Psoas muscle (tissue), 8 donors: ENCODE results near the gene DUSP8. TPM values are rescaled to one million over a fixed set of nuclear protein-coding genes. Genes with fewer than 3 reads are reported as not detected.
"Not testable (repeated sequence)": the region's sequence is repeated elsewhere in the genome, so short reads cannot be mapped to it uniquely, and the experiment has no call there.

Experiments
- ATAC-seq, 4 donors: fragments of 200-7000 bp; cut with Tn5 transposase; one replicate each; pipeline ENCODE4 v1.9.1; 2020; ENCODE audit warnings: moderate library complexity in 3 of 4, mild to moderate bottlenecking in 2 of 4
- DNase-seq, 2 donors: peaks; one replicate each; pipeline ENCODE4 v3.0.0-alpha.2; 2020
- H3K27ac ChIP-seq: fragments of 200-600 bp; one replicate; pipeline ENCODE4 v1.8.0; 2022
- H3K27me3 ChIP-seq, 3 donors: fragments of 200-600 bp in 1 of 3; one replicate each; pipeline versions ENCODE4 v1.6.1 to v1.8.0; 2013 to 2022; ENCODE audit warnings: low read length in 2 of 3, mild to moderate bottlenecking in 2 of 3, moderate library complexity in 1 of 3; ENCODE audit not compliant: insufficient read depth in 3 of 3
- H3K36me3 ChIP-seq, 2 donors: fragments of 200-600 bp in 1 of 2; one replicate each; pipeline versions ENCODE4 v1.6.1 to v1.8.0; 2013 to 2022; ENCODE audit warnings: low read depth in 1 of 2, mild to moderate bottlenecking in 1 of 2, moderate library complexity in 1 of 2; ENCODE audit not compliant: insufficient read depth in 1 of 2
- H3K4me1 ChIP-seq: fragments of 200-600 bp; one replicate; pipeline ENCODE4 v1.8.0; 2022
- H3K4me3 ChIP-seq: fragments of 200-600 bp; one replicate; pipeline ENCODE4 v1.8.0; 2022; ENCODE audit warnings: mild to moderate bottlenecking
- H3K9me3 ChIP-seq: fragments of 200-600 bp; one replicate; pipeline ENCODE4 v1.8.0; 2022
- WGBS, 3 donors: extraction: QIAGEN DNeasy Blood & Tissue Kit; methylation state at CpG; one replicate each; pipeline versions ENCODE4 v1.1.6 to v1.1.7; 2013; 5-methylcytosine and 5-hydroxymethylcytosine counted together
- intact Hi-C, 2 donors: fragments of 100-400 bp; cut with DNase I; formaldehyde crosslinking; loops; one replicate each; pipeline versions ENCODE4 v1.11.0 to v1.14.2; 2022
- polyA plus RNA-seq, 3 donors: library from polyadenylated mRNA; stranded (reverse); fragments of 200-250 nt; gene quantifications; one replicate each; pipeline ENCODE4 v1.2.3, GENCODE V29; 2013
- total RNA-seq, 4 donors: library from RNA; stranded (reverse); fragmentation: NEBNext Ultra II Directional in 2 of 4; extraction: Animal tissue kit (Norgen Biotek cat#: 25700) in 2 of 4; gene quantifications; one replicate each; pipeline versions ENCODE4 v1.2.1 to v1.2.4, GENCODE V29; 2021 to 2023
- TF ChIP-seq, protein P1 (sequence below): fragments of 200-600 bp; IDR thresholded peaks from one replicate; pipeline ENCODE4 v1.8.0; 2022; ENCODE audit warnings: antibody characterized with exemption
- donor health status: healthy with polysubstance abuse.
- donor health status: DM: no; HTN: no; CAD: no; lungs with moderate emphysema.
- donor health status: Bipolar disorder and iron deficiency.
- donor health status: healthy.
- donor health status: DM: yes; HTN: yes; CAD: no.
- donor health status: DM: no; HTN: no; CAD: no.
- donor health status: DM: no; HTN: no; CAD: no.
- donor health status: DM: yes; HTN: yes; CAD: no.

DUSP8 gene
- total and polyA plus RNA-seq, 7 donors = 1.0 to 15.2 (median 9.9) TPM

DNA sequence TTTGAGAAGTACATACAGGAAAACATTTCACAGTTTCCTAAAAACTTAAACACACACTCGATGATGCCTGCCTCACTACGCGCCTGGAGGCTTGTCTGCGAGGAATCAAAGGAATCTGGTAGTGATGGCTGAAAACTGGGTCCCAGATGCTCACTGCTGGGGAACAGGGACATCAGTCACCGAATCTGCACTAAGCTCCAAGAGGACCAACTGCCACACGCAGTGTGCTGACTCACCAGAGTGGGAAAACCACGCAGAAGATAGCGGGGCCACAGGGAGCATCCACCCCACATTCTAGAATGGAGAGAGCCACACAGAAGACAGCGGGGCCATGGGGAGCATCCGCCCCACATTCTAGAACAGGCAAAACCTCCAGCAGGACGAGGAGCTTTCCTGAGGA lies 61.1 kb downstream of the DUSP8 start:
- H3K36me3 ChIP-seq = no peaks in the 10 kb centered on the region
- TF ChIP-seq, protein P1, sequence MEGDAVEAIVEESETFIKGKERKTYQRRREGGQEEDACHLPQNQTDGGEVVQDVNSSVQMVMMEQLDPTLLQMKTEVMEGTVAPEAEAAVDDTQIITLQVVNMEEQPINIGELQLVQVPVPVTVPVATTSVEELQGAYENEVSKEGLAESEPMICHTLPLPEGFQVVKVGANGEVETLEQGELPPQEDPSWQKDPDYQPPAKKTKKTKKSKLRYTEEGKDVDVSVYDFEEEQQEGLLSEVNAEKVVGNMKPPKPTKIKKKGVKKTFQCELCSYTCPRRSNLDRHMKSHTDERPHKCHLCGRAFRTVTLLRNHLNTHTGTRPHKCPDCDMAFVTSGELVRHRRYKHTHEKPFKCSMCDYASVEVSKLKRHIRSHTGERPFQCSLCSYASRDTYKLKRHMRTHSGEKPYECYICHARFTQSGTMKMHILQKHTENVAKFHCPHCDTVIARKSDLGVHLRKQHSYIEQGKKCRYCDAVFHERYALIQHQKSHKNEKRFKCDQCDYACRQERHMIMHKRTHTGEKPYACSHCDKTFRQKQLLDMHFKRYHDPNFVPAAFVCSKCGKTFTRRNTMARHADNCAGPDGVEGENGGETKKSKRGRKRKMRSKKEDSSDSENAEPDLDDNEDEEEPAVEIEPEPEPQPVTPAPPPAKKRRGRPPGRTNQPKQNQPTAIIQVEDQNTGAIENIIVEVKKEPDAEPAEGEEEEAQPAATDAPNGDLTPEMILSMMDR = no peak
- intact Hi-C loops = no loop called here
- H3K4me1 ChIP-seq = peaks cover 69% of the 10 kb centered on the region
- H3K4me3 ChIP-seq = no peak overlapping the region
- H3K9me3 ChIP-seq = no peaks in the 10 kb centered on the region
- peak in 1 of 2 donors; percentile 17 for DNase-seq
- H3K27ac ChIP-seq = no peak overlapping the region
- no peaks in the 10 kb centered on the region for H3K27me3 ChIP-seq
- ATAC-seq = no peak
- 85 to 90% (median 86%) methylated on average over 11 of the region's 11 CpGs for WGBS, 3 donors

DNA sequence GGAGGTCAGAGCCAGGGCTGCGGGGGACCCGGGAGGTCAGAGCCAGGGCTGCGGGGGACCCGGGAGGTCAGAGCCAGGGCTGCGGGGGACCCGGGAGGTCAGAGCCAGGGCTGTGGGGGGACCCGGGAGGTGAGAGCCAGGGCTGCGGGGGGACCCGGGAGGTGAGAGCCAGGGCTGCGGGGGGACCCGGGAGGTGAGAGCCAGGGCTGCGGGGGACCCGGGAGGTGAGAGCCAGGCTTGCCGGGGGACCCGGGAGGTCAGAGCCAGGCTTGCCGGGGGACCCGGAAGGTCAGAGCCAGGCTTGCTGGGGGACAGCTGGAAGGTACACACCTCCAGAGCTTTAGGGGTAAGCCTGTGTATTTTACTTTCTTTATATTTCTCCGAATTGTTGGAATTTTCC lies 61.7 kb downstream of the DUSP8 start:
- peaks cover 69% of the 10 kb centered on the region for H3K4me1 ChIP-seq
- peak in 1 of 2 donors; percentile 16 for DNase-seq
- not testable (repeated sequence) for ATAC-seq

DNA sequence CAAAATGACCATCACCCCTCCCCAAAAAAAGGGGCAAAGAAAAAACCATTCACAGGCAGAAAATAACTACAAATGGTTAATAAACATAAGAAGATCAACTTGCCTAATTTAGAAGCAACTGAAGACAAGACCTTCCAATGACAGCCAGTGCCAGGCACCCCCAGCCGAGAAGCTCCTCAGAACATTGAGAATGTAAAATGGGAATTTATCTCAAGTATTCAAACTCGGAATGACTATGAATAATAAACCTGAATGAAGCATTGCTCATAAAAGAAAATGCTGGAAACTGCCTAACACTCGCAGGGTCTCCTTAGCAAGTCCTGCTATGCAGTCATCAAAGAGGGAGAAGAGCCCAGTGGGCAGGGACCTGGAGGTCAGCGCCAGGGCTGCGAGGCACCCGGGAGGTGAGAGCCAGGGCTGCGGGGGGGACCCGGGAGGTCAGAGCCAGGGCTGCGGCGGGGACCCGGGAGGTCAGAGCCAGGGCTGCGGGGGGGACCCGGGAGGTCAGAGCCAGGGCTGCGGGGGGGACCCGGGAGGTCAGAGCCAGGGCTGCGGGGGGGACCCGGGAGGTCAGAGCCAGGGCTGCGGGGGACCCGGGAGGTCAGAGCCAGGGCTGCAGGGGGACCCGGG lies 62.3 kb downstream of the DUSP8 start:
- no peak overlapping the region for H3K4me3 ChIP-seq
- no peak overlapping the region for H3K27ac ChIP-seq
- H3K4me1 ChIP-seq = peaks cover 64% of the 10 kb centered on the region
- no peaks in the 10 kb centered on the region for H3K36me3 ChIP-seq
- no peaks in the 10 kb centered on the region for H3K27me3 ChIP-seq
- WGBS, 3 donors = 43 to 76% (median 60%) methylated on average over 11 to 20 of the region's 20 CpGs
- no peaks in the 10 kb centered on the region for H3K9me3 ChIP-seq
- TF ChIP-seq, protein P1 = no peak
- DNase-seq (peak in 1 of 2 donors; percentile 17), ATAC-seq (no peak)
- intact Hi-C loops = loop anchor here in 1 of 2 donors (10.0 kb wide), 1 partner anchor 235 kb away; no protein-coding TSS in a partner anchor

More for the DNA sequence above, 61.7 kb downstream of the DUSP8 start:
- H3K4me3 ChIP-seq, H3K27me3 ChIP-seq, H3K36me3 ChIP-seq, H3K27ac ChIP-seq, H3K9me3 ChIP-seq, intact Hi-C loops: not testable (repeated sequence)
- WGBS, 3 donors = 79 to 91% (median 82%) methylated on average over 5 to 14 of the region's 18 CpGs

DNA sequence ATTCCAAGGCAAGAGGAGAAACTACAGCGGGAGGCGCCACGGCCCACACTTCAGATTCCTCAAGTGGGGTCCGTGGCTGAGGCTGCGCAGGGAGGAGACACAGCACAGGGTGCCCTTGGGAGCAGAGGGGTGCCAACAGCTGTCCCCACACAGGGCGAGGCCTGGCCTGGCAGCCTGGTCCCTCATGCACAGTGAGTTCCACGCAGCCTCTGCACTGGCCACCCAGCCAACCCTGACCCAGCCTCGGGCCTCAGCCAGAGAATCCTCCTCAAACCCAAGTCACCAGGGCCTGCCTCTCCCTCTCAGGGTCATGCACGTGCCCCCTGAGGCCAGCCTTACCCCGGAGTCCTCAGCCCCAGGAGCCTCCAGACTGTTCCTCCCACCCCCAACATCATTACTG lies 63.1 kb downstream of the DUSP8 start:
- peaks cover 64% of the 10 kb centered on the region for H3K4me1 ChIP-seq
- H3K9me3 ChIP-seq = no peaks in the 10 kb centered on the region
- ATAC-seq = no peak
- H3K36me3 ChIP-seq = no peaks in the 10 kb centered on the region
- H3K27ac ChIP-seq = no peak overlapping the region
- 73 to 93% (median 78%) methylated on average over 8 to 10 of the region's 10 CpGs for WGBS, 3 donors
- no peak overlapping the region for H3K4me3 ChIP-seq
- intact Hi-C loops = loop anchor here in 1 of 2 donors (10.0 kb wide), 1 partner anchor 234 kb away; no protein-coding TSS in a partner anchor
- H3K27me3 ChIP-seq = no peaks in the 10 kb centered on the region
- TF ChIP-seq, protein P1 = no peak
- DNase-seq = peak in 1 of 2 donors; percentile 36

DNA sequence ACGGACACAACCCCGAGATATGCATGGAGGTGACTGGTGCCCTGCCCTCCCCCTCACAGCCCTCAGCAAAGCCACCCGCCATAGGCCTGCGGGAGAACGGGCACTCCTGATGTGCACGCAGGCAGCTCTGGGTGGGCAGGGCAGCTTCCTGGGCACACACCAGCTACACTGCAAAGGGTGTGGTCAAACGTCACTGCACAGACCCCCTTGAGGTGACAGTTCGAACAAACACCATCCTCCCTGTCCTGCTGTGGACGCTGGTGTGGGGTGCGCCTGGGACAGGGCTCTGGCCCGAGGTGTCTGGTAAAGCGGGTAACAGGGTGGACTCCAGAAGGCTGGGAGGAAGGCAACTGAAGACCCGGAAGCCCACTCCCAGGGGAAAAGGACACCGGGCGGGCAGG lies 63.6 kb downstream of the DUSP8 start:
- H3K36me3 ChIP-seq = no peaks in the 10 kb centered on the region
- TF ChIP-seq, protein P1 = no peak
- H3K27ac ChIP-seq = no peak overlapping the region
- DNase-seq (peak in 1 of 2 donors; percentile 29), ATAC-seq (no peak)
- WGBS, 3 donors = 66 to 79% (median 76%) methylated on average over 15 of the region's 15 CpGs
- peaks cover 64% of the 10 kb centered on the region for H3K4me1 ChIP-seq
- intact Hi-C loops = loop anchor here in 1 of 2 donors (10.0 kb wide), 1 partner anchor 234 kb away; no protein-coding TSS in a partner anchor
- H3K9me3 ChIP-seq = no peaks in the 10 kb centered on the region
- no peaks in the 10 kb centered on the region for H3K27me3 ChIP-seq
- H3K4me3 ChIP-seq = no peak overlapping the region
